HEK293 (cell line): ENCODE data around the gene C19orf18.

Source experiments
- CTCF ChIA-PET: fragments of 350-600 bp; formaldehyde crosslinking; extraction: SDS; loops from one replicate; lab custom pipeline; 2021; ENCODE audit warnings: antibody characterized with exemption; lab: Yijun Ruan, JAX
- POLR2A ChIA-PET: fragments of 300-600 bp; formaldehyde crosslinking; extraction: SDS; loops from one replicate; lab custom pipeline; 2020; ENCODE audit warnings: antibody characterized with exemption, inconsistent platforms; lab: Yijun Ruan, JAX
- H3K27ac ChIP-seq: fragments of 200-500 bp; sonication (Bioruptor generic); 2 replicates; pipeline ENCODE4 v1.5.1; 2014; ENCODE audit warnings: low read depth, low read length, control low read depth, inconsistent platforms; ENCODE audit errors: extremely low read depth
- H3K36me3 ChIP-seq, 2 experiments: fragments of 200-500 bp in 1 of 2; sonication (Bioruptor generic) in 1 of 2; 1 replicate in 1 of 2; 2 replicates in 1 of 2; pipeline ENCODE4 v1.5.1; 2014 to 2017; ENCODE audit warnings: inconsistent platforms in 2 of 2, low read length in 2 of 2; ENCODE audit not compliant: control insufficient read depth in 2 of 2, insufficient read depth in 1 of 2
- H3K4me1 ChIP-seq: fragments of 200-500 bp; sonication (Bioruptor generic); 2 replicates; pipeline ENCODE4 v1.5.1; 2014; ENCODE audit warnings: mild to moderate bottlenecking, low read length, inconsistent platforms; ENCODE audit not compliant: control insufficient read depth, insufficient read depth
- H3K4me3 ChIP-seq: 2 replicates; pipeline ENCODE4 v1.5.1; 2011; ENCODE audit warnings: low read depth, mild to moderate bottlenecking, control low read depth, low read length, moderate library complexity
- H3K9me3 ChIP-seq: fragments of 200-500 bp; sonication (Bioruptor generic); 2 replicates; pipeline ENCODE4 v1.5.1; 2014; ENCODE audit warnings: low read depth, low read length, inconsistent platforms; ENCODE audit not compliant: control insufficient read depth, insufficient read depth
- PRDM1 ChIP-seq: fragments of 450-650 bp; formaldehyde crosslinking; IDR thresholded peaks from 2 replicates; pipeline ENCODE4; 2016; ENCODE audit warnings: missing biosample characterization, missing genetic modification characterization
- SCRT2 ChIP-seq: fragments of 450-650 bp; formaldehyde crosslinking; IDR thresholded peaks from 2 replicates; pipeline ENCODE4 v1.5.1; 2016; ENCODE audit warnings: missing biosample characterization, missing genetic modification characterization
- TCF7L2 ChIP-seq: IDR thresholded peaks from 2 replicates; pipeline ENCODE4 v1.6.1; 2011; ENCODE audit warnings: low read depth, mild to moderate bottlenecking, inconsistent platforms, low read length, moderate library complexity, borderline replicate concordance
- ZBTB17 ChIP-seq: fragments of 450-650 bp; formaldehyde crosslinking; IDR thresholded peaks from 2 replicates; pipeline ENCODE4 v1.5.1; 2016; ENCODE audit warnings: missing biosample characterization, missing genetic modification characterization
- ZBTB20 ChIP-seq: fragments of 450-650 bp; formaldehyde crosslinking; IDR thresholded peaks from 2 replicates; pipeline ENCODE4 v1.5.1; 2016; ENCODE audit warnings: missing biosample characterization, missing genetic modification characterization
- ZBTB8A ChIP-seq: fragments of 450-650 bp; formaldehyde crosslinking; IDR thresholded peaks from 2 replicates; pipeline ENCODE4 v1.5.1; 2016; ENCODE audit warnings: missing biosample characterization, missing genetic modification characterization
- ZFHX2 ChIP-seq: fragments of 450-650 bp; formaldehyde crosslinking; conservative IDR thresholded peaks from 2 replicates; pipeline ENCODE4 v1.5.1; 2016; ENCODE audit warnings: missing biosample characterization, missing genetic modification characterization
- ZNF211 ChIP-seq: fragments of 450-650 bp; formaldehyde crosslinking; IDR thresholded peaks from 2 replicates; pipeline ENCODE4 v1.5.1; 2016; ENCODE audit warnings: low read depth, missing biosample characterization, missing genetic modification characterization
- ZNF302 ChIP-seq: fragments of 450-650 bp; formaldehyde crosslinking; IDR thresholded peaks from 2 replicates; pipeline ENCODE4 v1.5.1; 2016; ENCODE audit warnings: missing biosample characterization, missing genetic modification characterization, low read depth
- ZNF404 ChIP-seq: fragments of 450-650 bp; formaldehyde crosslinking; IDR thresholded peaks from 2 replicates; pipeline ENCODE4 v1.5.1; 2017; ENCODE audit warnings: missing biosample characterization, missing genetic modification characterization
- ZNF514 ChIP-seq: fragments of 450-650 bp; formaldehyde crosslinking; IDR thresholded peaks from 2 replicates; pipeline ENCODE4 v1.5.1; 2016; ENCODE audit warnings: missing biosample characterization, missing genetic modification characterization
- ZNF555 ChIP-seq: fragments of 450-650 bp; formaldehyde crosslinking; conservative IDR thresholded peaks from 2 replicates; pipeline ENCODE4 v1.5.1; 2017; ENCODE audit warnings: missing biosample characterization, mild to moderate bottlenecking, missing genetic modification characterization, inconsistent platforms
- ZNF585B ChIP-seq: fragments of 450-650 bp; formaldehyde crosslinking; IDR thresholded peaks from 2 replicates; pipeline ENCODE4 v1.5.1; 2016; ENCODE audit warnings: missing biosample characterization, missing genetic modification characterization
- ZNF626 ChIP-seq: fragments of 450-650 bp; sonication (Bioruptor Pico); formaldehyde crosslinking; IDR thresholded peaks from 2 replicates; pipeline ENCODE4 v1.5.1; 2018; ENCODE audit warnings: missing biosample characterization, missing genetic modification characterization, inconsistent platforms
- ZNF707 ChIP-seq: fragments of 450-650 bp; formaldehyde crosslinking; IDR thresholded peaks from 2 replicates; pipeline ENCODE4 v1.5.1; 2016; ENCODE audit warnings: missing biosample characterization, missing genetic modification characterization
- ZSCAN16 ChIP-seq: fragments of 450-650 bp; formaldehyde crosslinking; IDR thresholded peaks from 2 replicates; pipeline ENCODE4 v1.5.1; 2016; ENCODE audit warnings: missing biosample characterization, missing genetic modification characterization
- TF ChIP-seq, protein P1 (sequence below): fragments of 450-650 bp; formaldehyde crosslinking; IDR thresholded peaks from 2 replicates; pipeline ENCODE4; 2016; ENCODE audit warnings: missing biosample characterization, missing genetic modification characterization
- TF ChIP-seq, protein P2 (sequence below): fragments of 450-650 bp; formaldehyde crosslinking; IDR thresholded peaks from 2 replicates; pipeline ENCODE4 v1.5.1; 2017; ENCODE audit warnings: missing biosample characterization, missing genetic modification characterization
- TF ChIP-seq, protein P3 (sequence below): fragments of 450-650 bp; formaldehyde crosslinking; IDR thresholded peaks from 2 replicates; pipeline ENCODE4 v1.5.0; 2017; ENCODE audit warnings: missing biosample characterization, missing genetic modification characterization, borderline replicate concordance
- TF ChIP-seq, protein P4 (sequence below): fragments of 450-650 bp; formaldehyde crosslinking; IDR thresholded peaks from 2 replicates; pipeline ENCODE4 v1.5.1; 2016; ENCODE audit warnings: missing biosample characterization, missing genetic modification characterization
- TF ChIP-seq, protein P5 (sequence below): fragments of 450-650 bp; formaldehyde crosslinking; IDR thresholded peaks from 2 replicates; pipeline ENCODE4 v1.5.1; 2016; ENCODE audit warnings: missing biosample characterization, missing genetic modification characterization

Gene C19orf18

DNA sequence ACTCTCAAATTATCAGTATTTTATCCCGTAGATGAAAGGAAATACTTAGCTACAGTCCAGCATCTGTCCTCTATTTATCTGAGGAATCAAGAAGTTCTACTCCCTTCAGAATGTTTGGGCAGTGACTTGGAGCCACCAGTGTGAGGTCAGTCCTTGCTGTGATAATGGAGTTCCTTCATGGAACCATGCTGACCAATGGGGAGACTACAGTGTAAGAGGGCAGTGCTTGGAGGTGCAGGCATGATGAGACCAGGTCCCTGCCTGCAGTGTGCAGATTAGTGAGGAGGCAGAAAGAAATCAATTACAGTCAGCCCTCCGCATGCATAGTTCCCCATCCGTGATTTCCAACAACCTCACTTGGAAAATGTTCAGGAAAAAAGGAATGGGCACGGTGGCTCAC is at the start of gene C19orf18:
C19orf18 (minus strand) TSS at position 101 of the 400 bp plus-strand sequence. CDS start 102 bp downstream, outside the sequence.
- no peak within 1 kb of the TSS for H3K4me3 ChIP-seq
- H3K9me3 ChIP-seq = peaks cover 11% of the 10 kb centered on the region

DNA sequence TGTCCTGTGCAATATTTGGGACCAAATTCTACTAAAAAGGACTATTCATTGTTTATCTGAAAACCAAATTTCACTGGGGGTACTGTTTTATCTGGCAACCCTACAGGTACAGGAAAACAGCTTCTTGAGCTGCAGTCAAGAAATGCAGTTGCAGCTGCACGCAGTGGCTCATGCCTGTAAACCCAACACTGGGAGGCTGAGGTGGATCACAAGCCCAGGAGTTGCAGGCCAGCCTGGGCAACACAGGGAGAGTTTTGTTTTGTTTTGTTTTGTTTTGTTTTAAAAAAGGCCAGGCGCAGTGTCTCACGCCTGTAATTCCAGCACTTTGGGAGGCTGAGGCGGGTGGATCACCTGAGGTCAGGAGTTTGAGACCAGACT is 47.9 kb upstream of the C19orf18 start:
- ChIA-PET POLR2A (interaction anchor here (0.6 to 0.9 kb wide), 2 partner anchors 118 to 128 kb away, joined by 3 read pairs; partner anchors contain the start of gene ZNF329), CTCF (interaction anchor here (0.6 to 0.8 kb wide), 5 partner anchors 11 to 134 kb away, joined by 3 to 7 read pairs (median 3); partner anchors contain the start of gene ZNF329)
- no peak overlapping the region for H3K27ac ChIP-seq
- H3K4me3 ChIP-seq = no peak overlapping the region
- TF ChIP-seq, protein P1, sequence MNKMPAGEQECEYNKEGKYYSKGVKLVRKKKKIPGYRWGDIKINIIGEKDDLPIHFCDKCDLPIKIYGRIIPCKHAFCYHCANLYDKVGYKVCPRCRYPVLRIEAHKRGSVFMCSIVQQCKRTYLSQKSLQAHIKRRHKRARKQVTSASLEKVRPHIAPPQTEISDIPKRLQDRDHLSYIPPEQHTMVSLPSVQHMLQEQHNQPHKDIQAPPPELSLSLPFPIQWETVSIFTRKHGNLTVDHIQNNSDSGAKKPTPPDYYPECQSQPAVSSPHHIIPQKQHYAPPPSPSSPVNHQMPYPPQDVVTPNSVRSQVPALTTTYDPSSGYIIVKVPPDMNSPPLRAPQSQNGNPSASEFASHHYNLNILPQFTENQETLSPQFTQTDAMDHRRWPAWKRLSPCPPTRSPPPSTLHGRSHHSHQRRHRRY = no peak
- no peak for TF ChIP-seq ZBTB17
- TF ChIP-seq, protein P2, sequence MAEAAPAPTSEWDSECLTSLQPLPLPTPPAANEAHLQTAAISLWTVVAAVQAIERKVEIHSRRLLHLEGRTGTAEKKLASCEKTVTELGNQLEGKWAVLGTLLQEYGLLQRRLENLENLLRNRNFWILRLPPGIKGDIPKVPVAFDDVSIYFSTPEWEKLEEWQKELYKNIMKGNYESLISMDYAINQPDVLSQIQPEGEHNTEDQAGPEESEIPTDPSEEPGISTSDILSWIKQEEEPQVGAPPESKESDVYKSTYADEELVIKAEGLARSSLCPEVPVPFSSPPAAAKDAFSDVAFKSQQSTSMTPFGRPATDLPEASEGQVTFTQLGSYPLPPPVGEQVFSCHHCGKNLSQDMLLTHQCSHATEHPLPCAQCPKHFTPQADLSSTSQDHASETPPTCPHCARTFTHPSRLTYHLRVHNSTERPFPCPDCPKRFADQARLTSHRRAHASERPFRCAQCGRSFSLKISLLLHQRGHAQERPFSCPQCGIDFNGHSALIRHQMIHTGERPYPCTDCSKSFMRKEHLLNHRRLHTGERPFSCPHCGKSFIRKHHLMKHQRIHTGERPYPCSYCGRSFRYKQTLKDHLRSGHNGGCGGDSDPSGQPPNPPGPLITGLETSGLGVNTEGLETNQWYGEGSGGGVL = no peak
- TF ChIP-seq SCRT2 (tag by site-specific recombination) = peak; percentile 5; the same call in 1 of the 2 replicates
- TF ChIP-seq ZNF707 (tag by site-specific recombination) = no peak
- no peak for TF ChIP-seq ZBTB8A
- no peak for TF ChIP-seq ZBTB20 (tag by site-specific recombination)
- H3K36me3 ChIP-seq = no peaks in the 10 kb centered on the region
- no peaks in the 10 kb centered on the region for H3K4me1 ChIP-seq
- H3K9me3 ChIP-seq = no peaks in the 10 kb centered on the region; the same call in 1 of the 2 replicates

More for the DNA sequence above, at the start of gene C19orf18:
- ChIA-PET CTCF (no interaction called here), POLR2A (interaction anchor here (0.6 kb wide), 1 partner anchor 258 kb away, joined by 5 read pairs; no protein-coding TSS in a partner anchor)
- H3K27ac ChIP-seq = no peak within 1 kb of the TSS
- H3K4me1 ChIP-seq = no peaks in the 10 kb centered on the region
- peaks cover 2 to 6% of the 10 kb centered on the region in 2 experiments; a peak in 2 of 3 replicates for H3K36me3 ChIP-seq
- TF ChIP-seq, protein P3, sequence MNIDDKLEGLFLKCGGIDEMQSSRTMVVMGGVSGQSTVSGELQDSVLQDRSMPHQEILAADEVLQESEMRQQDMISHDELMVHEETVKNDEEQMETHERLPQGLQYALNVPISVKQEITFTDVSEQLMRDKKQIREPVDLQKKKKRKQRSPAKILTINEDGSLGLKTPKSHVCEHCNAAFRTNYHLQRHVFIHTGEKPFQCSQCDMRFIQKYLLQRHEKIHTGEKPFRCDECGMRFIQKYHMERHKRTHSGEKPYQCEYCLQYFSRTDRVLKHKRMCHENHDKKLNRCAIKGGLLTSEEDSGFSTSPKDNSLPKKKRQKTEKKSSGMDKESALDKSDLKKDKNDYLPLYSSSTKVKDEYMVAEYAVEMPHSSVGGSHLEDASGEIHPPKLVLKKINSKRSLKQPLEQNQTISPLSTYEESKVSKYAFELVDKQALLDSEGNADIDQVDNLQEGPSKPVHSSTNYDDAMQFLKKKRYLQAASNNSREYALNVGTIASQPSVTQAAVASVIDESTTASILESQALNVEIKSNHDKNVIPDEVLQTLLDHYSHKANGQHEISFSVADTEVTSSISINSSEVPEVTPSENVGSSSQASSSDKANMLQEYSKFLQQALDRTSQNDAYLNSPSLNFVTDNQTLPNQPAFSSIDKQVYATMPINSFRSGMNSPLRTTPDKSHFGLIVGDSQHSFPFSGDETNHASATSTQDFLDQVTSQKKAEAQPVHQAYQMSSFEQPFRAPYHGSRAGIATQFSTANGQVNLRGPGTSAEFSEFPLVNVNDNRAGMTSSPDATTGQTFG (tag by site-specific recombination) = no peak
- TF ChIP-seq ZNF211 (tag by site-specific recombination) = no peak
- TF ChIP-seq ZNF555 = no peak
- TF ChIP-seq ZNF585B (tag by site-specific recombination) = no peak
- no peak for TF ChIP-seq ZBTB8A
- TF ChIP-seq ZNF404 (tag by site-specific recombination) = no peak
- no peak for TF ChIP-seq ZSCAN16 (tag by site-specific recombination)
- no peak for TF ChIP-seq ZFHX2 (tag by site-specific recombination)
- TF ChIP-seq ZNF514 (tag by site-specific recombination) = no peak
- TF ChIP-seq PRDM1 (tag by site-specific recombination) = no peak
- TF ChIP-seq ZNF302 = no peak
- TF ChIP-seq ZNF626 (tag by site-specific recombination) = no peak
- TF ChIP-seq, protein P4, sequence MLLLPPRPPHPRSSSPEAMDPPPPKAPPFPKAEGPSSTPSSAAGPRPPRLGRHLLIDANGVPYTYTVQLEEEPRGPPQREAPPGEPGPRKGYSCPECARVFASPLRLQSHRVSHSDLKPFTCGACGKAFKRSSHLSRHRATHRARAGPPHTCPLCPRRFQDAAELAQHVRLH (tag by site-specific recombination) = no peak
- TF ChIP-seq, protein P5, sequence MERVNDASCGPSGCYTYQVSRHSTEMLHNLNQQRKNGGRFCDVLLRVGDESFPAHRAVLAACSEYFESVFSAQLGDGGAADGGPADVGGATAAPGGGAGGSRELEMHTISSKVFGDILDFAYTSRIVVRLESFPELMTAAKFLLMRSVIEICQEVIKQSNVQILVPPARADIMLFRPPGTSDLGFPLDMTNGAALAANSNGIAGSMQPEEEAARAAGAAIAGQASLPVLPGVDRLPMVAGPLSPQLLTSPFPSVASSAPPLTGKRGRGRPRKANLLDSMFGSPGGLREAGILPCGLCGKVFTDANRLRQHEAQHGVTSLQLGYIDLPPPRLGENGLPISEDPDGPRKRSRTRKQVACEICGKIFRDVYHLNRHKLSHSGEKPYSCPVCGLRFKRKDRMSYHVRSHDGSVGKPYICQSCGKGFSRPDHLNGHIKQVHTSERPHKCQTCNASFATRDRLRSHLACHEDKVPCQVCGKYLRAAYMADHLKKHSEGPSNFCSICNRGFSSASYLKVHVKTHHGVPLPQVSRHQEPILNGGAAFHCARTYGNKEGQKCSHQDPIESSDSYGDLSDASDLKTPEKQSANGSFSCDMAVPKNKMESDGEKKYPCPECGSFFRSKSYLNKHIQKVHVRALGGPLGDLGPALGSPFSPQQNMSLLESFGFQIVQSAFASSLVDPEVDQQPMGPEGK (tag by site-specific recombination) = no peak
- no peak for TF ChIP-seq TCF7L2
